Measurements from ENCODE around the gene BCL2.

Gene BCL2

DNA sequence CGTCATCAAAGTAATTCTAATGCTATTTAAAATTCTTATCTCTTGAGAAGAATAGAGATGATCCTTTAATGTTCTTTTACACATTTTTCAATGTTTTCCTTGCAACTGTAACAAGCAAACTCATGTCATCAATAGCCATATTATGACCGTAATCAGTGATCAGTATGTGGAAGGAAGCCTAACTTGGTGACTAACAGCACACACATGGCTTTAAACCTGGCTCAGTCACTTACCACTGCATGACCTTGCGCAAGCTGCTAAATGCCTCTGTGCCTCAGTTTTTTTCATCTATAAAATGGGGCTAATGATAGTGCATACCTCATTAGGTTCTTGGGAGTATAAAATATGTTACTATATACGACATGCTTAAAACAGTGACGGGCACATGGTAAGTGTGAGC lies 149.7 kb downstream of the BCL2 start:
- TF ChIP-seq GATA2 (IDR thresholded peaks at IDR 0.05; ENCODE audit: low read depth, low read length) (no peak), GATA3 (IDR thresholded peaks at IDR 0.05; ENCODE audit: low read depth, low read length) (no peak)

DNA sequence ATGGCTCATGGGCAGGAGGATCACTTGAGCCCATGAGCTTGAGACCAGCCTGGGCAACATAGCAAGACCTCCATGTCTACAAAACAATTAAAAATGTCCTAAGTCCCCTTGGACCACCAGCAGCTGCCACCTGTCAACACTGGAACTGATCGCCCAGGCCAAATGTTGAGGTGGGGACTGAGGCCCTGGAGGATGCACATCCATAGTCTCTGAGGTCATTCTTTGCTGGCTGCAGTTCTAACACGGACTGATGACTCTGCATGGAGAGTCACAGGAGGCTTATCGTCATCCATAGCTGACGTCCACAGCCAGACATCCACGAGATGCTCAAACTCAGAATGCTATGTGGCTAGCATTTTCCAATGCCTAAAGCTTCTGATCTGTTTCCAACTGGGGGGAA lies 151.3 kb downstream of the BCL2 start:
- TF ChIP-seq GATA3 (IDR thresholded peaks at IDR 0.05; ENCODE audit: low read depth, low read length): no peak
- no peak for TF ChIP-seq GATA2 (IDR thresholded peaks at IDR 0.05; ENCODE audit: low read depth, low read length)

DNA sequence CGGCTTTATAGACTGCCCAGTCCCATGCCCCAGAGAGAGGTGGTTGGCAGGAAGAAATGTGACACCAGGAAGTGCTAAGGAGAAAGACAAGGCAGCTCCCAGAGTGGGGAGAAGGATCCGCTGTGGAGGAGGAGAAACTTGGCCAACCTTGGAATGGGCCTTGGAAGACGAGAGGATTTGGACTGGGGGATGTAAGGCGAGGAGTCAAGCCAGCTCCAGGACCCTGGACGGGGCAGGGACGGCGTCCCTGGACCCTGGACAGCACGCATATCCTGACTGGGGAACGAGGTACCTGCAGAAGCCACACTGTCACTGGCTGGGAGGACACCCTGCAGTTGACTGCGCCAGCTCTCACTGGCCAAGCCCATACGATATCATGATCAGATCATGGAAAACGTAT lies 153.4 kb downstream of the BCL2 start:
- TF ChIP-seq GATA2 (IDR thresholded peaks at IDR 0.05; ENCODE audit: low read depth, low read length) (no peak), GATA3 (IDR thresholded peaks at IDR 0.05; ENCODE audit: low read depth, low read length) (no peak)

DNA sequence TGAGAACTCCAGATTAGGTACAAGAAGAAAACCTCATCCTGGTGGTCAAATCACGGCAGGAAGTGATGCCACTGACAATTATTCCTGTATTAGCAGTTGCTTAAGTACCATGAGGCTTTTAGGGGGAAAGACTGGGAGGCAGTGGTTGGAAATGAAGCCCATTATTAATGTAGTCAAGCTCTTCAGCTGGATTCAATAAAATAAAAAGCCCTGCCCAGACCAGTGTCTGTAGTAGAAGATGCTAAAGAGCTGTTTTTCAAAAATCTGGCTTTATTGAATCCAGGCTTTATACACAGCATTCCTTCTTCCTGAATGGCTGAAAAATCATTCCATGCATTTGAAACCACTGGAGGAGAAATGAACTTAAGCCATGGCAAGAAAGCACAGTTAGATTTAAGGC lies 155.2 kb downstream of the BCL2 start:
- TF ChIP-seq GATA2 (IDR thresholded peaks at IDR 0.05; ENCODE audit: low read depth, low read length) (no peak), GATA3 (IDR thresholded peaks at IDR 0.05; ENCODE audit: low read depth, low read length) (no peak)

DNA sequence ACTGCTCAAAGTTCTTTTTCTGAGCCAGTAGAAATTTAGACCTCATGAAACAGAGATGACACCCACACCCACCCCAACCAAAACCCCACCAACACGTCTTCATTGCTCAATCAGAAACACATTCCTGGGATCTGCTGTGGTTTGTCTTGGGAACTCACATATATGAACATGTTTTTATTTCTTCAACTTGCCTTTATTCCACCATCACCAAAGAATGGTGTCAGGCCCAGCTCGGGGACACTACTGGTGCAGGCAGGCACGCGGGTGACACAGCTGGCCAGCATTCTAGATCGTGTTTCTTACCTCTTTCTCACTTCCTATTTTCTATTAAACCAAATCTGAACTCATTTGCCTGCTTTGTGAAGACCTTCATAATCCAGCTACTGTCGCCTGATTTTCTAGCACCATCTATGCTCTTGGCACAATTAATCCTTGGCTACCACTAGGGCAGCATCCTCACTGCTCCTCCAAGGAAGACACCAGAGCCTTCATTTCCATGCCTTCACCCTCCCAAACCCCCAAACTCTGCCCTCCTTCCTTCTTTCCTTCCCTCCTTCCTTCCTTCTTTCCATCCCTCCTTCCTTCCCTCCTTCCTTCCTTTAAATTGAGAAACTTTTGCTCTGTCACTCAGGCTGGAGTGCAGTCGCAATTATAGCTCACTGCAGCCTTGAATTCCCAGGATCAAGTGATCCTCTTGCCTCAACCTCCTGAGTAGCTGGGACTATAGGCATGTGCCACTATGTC lies 157.1 kb downstream of the BCL2 start:
- TF ChIP-seq GATA2 (IDR thresholded peaks at IDR 0.05; ENCODE audit: low read depth, low read length) (no peak), GATA3 (IDR thresholded peaks at IDR 0.05; ENCODE audit: low read depth, low read length) (no peak)

DNA sequence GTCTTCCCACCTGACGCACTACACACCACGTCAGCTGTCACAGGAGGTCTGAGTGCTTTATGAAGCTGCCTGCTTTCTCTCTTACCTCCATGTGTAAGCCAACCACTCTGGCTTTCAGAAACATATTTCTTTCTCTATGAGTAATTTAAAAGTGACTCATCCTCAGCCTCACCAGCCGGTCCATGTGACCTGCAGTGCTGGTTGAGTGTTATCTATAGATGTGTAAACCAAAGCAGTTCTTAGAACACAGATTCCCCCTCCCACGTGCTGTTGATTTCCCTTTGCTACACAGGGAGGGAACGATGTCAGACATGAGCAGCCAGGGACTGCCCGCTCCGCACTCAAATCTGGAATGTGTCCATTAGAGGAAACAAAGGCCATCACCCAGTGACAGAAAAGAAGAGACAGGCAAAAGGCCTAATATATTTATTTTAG lies 157.8 kb downstream of the BCL2 start:
- no peak for TF ChIP-seq GATA2 (IDR thresholded peaks at IDR 0.05; ENCODE audit: low read depth, low read length)
- no peak for TF ChIP-seq GATA3 (IDR thresholded peaks at IDR 0.05; ENCODE audit: low read depth, low read length)

DNA sequence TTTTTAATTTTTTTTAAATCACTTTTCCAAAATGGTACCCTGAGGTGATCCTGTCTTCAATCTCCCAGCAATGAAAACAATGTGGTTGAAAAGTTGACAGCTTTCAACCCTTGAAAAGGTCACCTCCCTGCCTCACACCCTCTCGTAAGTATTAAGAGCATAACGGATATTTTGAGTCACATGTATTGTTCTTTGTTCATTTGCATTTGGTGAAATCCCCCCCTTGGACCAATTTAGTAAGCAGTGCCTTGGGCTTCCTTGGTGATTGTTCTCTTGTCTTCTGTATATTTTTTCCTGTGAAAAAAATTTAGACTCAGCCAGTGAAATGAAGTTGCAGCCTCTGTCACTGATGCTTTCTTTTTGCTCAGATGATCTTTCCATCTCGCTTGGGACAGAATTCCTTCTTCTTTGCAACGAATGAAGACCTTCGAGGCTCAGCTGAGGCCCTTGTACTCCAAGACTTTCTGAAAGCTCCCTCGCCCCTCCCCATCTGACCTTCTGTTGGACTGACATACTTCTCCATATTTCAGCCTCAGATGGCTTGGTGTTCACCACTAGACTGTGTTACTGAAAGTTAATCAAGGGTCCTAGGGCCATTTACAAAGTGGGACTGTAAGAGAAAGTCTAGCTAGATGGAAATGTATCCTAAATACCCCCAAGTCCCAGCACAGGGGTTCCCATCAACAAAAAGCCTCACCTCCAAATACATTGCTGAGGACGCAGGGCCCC lies 158.4 kb downstream of the BCL2 start:
- TF ChIP-seq GATA2 (IDR thresholded peaks at IDR 0.05; ENCODE audit: low read depth, low read length) (no peak), GATA3 (IDR thresholded peaks at IDR 0.05; ENCODE audit: low read depth, low read length) (no peak)

DNA sequence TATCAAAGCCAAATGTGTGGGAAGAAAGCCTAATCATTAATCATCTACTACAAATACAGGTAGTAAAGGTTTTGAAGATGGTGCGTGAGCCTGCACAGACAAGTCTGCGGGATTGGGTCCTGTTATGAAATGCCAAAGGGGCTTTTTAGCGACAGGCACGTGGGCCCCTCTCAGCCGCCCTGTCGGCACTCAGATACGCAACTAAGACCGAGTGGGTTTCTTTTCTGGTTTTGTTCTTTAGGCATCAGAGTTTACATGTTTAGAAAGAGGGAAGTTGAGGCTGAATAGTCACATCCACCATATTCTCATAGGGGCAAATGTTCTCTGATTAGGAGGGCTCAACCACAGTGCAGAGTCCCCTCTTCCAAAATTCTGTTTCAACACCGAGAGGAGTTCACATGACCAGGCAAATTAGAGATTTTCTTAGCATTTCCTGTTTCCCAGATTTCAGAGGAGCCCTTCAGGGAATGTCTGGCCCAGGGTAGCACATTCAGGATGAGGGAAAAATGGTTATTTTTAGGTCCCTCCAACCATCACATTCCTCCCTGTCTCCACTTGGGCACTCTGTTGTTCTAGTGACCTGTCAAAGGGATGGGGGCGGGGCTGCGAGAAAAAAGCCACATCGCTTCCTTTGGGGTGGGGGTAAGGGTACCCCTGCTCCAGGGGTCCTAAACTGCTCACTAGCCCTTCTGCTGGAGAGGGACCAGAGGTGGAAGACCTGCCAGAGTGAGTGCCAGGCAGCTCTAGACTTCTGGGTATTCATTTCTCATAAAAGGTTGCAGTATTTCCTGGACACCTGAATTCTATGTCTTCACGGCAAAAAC lies 159.2 kb downstream of the BCL2 start:
- no peak for TF ChIP-seq GATA3 (IDR thresholded peaks at IDR 0.05; ENCODE audit: low read depth, low read length)
- TF ChIP-seq GATA2 (IDR thresholded peaks at IDR 0.05; ENCODE audit: low read depth, low read length): no peak

DNA sequence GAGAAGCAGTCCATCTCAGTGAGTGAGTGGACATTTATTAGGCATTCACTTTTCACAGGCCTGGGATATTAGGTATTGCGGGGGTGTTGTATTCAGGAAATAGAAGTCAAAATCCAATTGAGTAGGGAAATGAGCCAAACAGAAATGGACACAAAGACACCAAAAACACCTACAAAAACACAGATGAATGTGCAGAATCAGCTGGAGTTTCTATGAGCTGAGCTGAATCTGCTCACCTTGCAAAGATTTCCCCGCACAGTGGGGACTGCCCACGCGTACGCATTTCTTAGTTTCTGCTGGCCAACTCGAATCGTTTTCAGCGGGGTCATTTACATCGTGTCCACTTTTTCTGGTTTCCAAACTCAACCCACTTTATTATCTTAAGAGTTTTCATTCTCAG lies 160.0 kb downstream of the BCL2 start:
- TF ChIP-seq GATA2 (IDR thresholded peaks at IDR 0.05; ENCODE audit: low read depth, low read length) (no peak), GATA3 (IDR thresholded peaks at IDR 0.05; ENCODE audit: low read depth, low read length) (no peak)

DNA sequence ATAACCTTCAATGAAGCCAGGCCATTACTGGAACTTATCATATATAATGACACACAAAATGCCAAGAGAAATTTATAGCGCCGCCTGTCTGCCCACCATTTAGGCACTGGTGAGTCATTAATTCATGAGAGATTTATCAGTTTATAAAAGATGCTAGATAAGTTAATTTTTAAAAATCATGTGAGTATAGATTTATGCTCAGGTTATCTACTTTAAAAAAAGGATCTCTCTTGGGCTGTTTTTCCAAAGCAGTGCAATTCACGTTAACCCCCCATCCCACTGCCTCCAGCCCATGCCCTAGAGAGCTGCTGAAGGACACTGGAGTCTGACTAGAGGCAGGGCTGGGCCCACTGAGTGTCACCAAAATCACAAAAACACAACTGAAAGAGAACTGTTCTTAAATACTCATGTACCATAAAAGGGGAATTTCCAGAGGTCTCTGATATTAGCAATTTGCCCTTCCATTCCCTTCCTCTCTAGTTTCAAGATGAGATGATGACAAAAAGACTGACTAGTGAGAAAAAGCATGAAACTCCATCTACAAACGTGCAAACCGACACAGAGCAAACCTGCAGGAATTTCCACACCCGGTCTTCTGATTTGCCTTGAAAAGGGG lies 160.8 kb downstream of the BCL2 start:
- TF ChIP-seq GATA2 (IDR thresholded peaks at IDR 0.05; ENCODE audit: low read depth, low read length) (no peak), GATA3 (IDR thresholded peaks at IDR 0.05; ENCODE audit: low read depth, low read length) (no peak)

DNA sequence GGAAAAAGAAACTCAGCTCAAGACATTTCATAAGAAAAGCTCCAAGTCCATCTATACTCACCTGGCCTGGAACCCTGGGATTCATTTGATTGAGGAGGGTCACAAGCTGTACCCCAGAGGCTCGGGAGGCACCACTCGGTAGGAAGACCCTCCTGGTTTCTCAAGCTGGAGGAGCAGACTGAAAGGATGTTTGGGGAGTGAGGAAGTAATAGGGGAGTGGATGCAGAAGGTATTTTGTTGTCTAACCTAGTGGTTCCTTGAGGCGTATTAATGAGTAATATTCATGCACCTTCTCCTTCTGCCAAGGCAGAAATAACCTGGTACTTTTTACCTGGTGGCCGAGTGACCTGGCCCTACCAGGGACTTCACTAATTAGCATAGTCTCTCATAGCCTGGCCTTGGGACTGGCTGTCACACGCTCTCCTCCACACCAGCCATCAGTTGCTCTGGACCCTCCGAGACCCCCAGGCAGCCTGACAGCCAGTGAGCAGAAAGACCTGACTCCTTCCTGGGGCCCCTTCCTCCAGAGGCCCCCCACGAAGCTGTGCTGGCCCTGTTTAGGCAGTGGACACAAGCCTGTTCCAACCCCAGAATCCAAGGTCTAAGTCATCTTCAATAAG lies 161.4 kb downstream of the BCL2 start:
- TF ChIP-seq GATA2 (IDR thresholded peaks at IDR 0.05; ENCODE audit: low read depth, low read length) (no peak), GATA3 (IDR thresholded peaks at IDR 0.05; ENCODE audit: low read depth, low read length) (no peak)

DNA sequence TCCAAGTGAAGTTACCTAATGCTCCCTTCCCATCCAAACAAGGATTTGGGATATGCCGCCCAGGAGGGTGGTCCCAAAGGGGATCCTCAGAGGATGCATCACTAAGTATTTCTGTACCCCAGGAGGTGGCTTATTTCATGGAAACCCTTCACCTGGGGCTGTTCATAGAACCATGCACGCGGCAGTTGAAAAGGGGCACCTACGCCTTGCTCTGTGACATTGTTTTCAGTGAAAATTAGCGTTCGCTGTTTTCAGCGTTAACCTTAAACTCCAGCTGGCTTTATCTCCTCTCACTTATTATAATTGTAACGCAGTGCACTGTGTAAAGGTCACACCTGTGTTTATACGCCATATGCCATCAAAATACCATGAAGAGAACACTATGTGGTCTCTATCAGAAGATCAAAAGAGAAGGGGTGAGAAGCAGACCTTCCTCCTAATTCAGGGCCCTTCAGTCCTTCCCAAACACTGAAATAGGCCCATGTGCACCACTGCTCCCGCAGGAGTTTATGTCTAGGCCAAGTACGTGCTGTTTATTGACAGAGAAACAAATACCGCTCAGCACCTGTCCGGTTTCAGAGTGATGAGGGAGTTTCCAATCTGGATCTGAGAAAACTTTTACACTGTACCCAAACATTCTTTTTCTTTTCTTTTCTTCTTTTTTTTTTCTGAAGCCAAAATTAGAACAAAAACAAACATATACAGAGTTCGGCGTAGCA lies 162.1 kb downstream of the BCL2 start:
- TF ChIP-seq GATA2 (IDR thresholded peaks at IDR 0.05; ENCODE audit: low read depth, low read length) (no peak), GATA3 (IDR thresholded peaks at IDR 0.05; ENCODE audit: low read depth, low read length) (no peak)
